ENCODE data around the gene DCAF6. TPM values are rescaled to one million over a fixed set of nuclear protein-coding genes. Genes with fewer than 3 reads are reported as not detected.
A peak's percentile ranks its signal among the peaks of the same experiment; 100 is the strongest.

DCAF6 gene
- total RNA-seq, 1 donor from 2014 or later, result 28.1 TPM

DNA sequence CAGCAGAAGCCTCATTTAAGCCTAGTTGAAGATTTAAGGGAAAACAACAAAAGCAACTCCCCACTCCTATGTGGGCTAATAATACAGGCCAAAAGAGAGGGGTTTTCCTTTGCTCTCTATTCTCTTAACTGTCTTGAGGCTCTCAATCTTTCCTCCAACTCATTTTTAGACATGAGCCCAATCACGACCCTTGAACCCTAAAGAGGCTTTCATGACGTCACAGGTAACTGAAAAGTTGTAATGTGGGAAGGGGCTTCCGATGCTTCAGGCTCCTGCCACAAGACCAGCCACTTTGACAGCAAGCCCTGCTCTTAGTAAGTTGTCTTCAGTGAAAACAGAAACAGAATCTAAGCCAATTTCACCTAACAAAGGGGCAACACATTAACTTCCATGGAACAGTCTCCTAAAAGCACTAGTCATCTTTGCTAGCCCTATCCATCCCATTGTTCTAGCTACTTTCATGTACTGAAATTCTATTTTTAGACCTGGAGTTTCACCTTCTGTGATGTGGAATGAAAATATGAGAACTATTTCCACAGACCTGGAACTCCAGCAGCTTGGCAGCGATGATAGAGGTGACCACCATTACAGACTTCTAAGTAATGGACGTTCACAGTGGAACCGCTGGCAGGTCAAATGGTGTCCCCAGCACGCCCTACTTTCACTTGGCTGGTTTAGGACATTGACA is 164.0 kb downstream of the DCAF6 start:
- peaks cover 15% of the 10 kb centered on the region for H3K36me3 Mint-ChIP-seq (ENCODE audit: unreplicated experiment)
- no peak for DNase-seq
- H3K27me3 Mint-ChIP-seq (ENCODE audit: unreplicated experiment), result peaks cover 4% of the 10 kb centered on the region
- TF ChIP-seq, protein P1, sequence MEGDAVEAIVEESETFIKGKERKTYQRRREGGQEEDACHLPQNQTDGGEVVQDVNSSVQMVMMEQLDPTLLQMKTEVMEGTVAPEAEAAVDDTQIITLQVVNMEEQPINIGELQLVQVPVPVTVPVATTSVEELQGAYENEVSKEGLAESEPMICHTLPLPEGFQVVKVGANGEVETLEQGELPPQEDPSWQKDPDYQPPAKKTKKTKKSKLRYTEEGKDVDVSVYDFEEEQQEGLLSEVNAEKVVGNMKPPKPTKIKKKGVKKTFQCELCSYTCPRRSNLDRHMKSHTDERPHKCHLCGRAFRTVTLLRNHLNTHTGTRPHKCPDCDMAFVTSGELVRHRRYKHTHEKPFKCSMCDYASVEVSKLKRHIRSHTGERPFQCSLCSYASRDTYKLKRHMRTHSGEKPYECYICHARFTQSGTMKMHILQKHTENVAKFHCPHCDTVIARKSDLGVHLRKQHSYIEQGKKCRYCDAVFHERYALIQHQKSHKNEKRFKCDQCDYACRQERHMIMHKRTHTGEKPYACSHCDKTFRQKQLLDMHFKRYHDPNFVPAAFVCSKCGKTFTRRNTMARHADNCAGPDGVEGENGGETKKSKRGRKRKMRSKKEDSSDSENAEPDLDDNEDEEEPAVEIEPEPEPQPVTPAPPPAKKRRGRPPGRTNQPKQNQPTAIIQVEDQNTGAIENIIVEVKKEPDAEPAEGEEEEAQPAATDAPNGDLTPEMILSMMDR (IDR thresholded peaks at IDR 0.05; ENCODE audit: partially characterized antibody, unreplicated experiment), result no peak
- peaks cover 5% of the 10 kb centered on the region for H3K9me3 Mint-ChIP-seq (ENCODE audit: unreplicated experiment)
- no peak overlapping the region for H3K4me3 Mint-ChIP-seq (ENCODE audit: unreplicated experiment)
- H3K27ac Mint-ChIP-seq (ENCODE audit: unreplicated experiment), result no peak overlapping the region
- H3K4me1 Mint-ChIP-seq (ENCODE audit: low read depth, unreplicated experiment), result peaks cover 2% of the 10 kb centered on the region

DNA sequence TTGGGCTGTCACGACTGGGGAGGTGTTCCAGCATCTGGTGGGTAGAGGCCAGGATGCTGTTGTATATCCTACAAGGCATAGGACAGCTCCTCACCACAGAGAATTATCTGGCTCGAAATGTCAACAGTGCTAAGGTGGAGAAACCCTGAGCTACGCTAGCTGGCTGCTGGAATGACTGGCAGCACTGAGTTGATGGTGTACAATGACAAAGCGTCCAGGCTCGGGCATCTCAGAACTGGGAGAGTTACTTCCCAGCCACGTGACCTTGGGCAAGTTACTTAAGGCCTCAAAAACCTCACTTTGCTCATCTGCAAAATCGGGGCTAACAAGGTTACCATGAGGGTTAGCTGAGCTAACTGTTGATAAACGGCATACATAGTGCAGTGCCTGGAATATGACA is 164.9 kb downstream of the DCAF6 start:
- Mint-ChIP-seq H3K27ac (ENCODE audit: unreplicated experiment) (no peak overlapping the region), H3K9me3 (ENCODE audit: unreplicated experiment) (peaks cover 6% of the 10 kb centered on the region), H3K4me3 (ENCODE audit: unreplicated experiment) (no peak overlapping the region), H3K27me3 (ENCODE audit: unreplicated experiment) (peaks cover 4% of the 10 kb centered on the region), H3K36me3 (ENCODE audit: unreplicated experiment) (peaks cover 13% of the 10 kb centered on the region), H3K4me1 (ENCODE audit: low read depth, unreplicated experiment) (peaks cover 2% of the 10 kb centered on the region)
- TF ChIP-seq, protein P1 (IDR thresholded peaks at IDR 0.05; ENCODE audit: partially characterized antibody, unreplicated experiment), result no peak
- no peak for DNase-seq

DNA sequence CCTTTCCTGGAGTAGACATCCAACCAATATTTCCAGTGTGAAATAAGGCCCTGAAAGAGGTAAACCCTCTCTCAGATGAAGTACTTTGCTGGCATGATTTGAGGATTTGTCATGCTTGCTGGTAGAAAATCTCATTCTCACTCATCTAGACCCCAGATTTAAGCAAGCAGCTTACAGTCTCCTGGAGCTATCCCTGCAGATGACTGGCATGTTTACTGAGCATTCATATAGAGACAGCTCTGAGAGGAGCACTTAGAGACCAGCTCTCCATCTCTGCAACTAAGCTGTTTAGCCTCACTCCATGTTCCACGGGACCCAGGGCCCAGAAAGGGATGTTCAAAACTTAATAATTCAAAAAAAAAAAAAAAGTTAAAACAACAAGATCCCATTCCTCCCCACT is 166.0 kb downstream of the DCAF6 start:
- H3K4me3 Mint-ChIP-seq (ENCODE audit: unreplicated experiment), result no peak overlapping the region
- H3K27me3 Mint-ChIP-seq (ENCODE audit: unreplicated experiment), result peaks cover 4% of the 10 kb centered on the region
- H3K36me3 Mint-ChIP-seq (ENCODE audit: unreplicated experiment), result peaks cover 9% of the 10 kb centered on the region
- no peak overlapping the region for H3K27ac Mint-ChIP-seq (ENCODE audit: unreplicated experiment)
- DNase-seq, result no peak
- peaks cover 4% of the 10 kb centered on the region for H3K4me1 Mint-ChIP-seq (ENCODE audit: low read depth, unreplicated experiment)
- TF ChIP-seq, protein P1 (IDR thresholded peaks at IDR 0.05; ENCODE audit: partially characterized antibody, unreplicated experiment), result no peak
- H3K9me3 Mint-ChIP-seq (ENCODE audit: unreplicated experiment), result peaks cover 6% of the 10 kb centered on the region

DNA sequence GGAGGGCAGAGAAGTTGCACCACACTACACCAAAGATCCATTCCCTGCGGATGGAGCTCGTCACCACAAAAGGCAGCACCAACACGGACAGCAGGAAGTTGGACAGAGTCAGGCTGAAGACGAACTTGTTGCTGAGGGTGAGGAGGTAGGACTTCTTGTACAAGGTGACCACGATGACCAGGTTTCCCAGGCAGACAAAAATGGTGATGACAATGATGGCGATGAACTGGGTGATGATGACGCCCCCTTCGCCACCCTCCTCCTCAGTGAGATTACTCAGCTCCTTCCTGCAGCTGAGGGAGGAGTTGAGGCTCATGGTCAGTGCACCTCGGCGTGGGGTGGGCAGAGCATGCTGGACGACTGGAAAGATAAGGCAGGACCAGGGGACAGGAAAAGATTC is 168.1 kb downstream of the DCAF6 start:
- Mint-ChIP-seq H3K4me3 (ENCODE audit: unreplicated experiment) (no peak overlapping the region), H3K9me3 (ENCODE audit: unreplicated experiment) (peaks cover 1% of the 10 kb centered on the region), H3K27ac (ENCODE audit: unreplicated experiment) (no peak overlapping the region), H3K4me1 (ENCODE audit: low read depth, unreplicated experiment) (peaks cover 4% of the 10 kb centered on the region), H3K27me3 (ENCODE audit: unreplicated experiment) (peaks cover 4% of the 10 kb centered on the region), H3K36me3 (ENCODE audit: unreplicated experiment) (peaks cover 5% of the 10 kb centered on the region)
- TF ChIP-seq, protein P1 (IDR thresholded peaks at IDR 0.05; ENCODE audit: partially characterized antibody, unreplicated experiment), result no peak
- DNase-seq, result no peak

DNA sequence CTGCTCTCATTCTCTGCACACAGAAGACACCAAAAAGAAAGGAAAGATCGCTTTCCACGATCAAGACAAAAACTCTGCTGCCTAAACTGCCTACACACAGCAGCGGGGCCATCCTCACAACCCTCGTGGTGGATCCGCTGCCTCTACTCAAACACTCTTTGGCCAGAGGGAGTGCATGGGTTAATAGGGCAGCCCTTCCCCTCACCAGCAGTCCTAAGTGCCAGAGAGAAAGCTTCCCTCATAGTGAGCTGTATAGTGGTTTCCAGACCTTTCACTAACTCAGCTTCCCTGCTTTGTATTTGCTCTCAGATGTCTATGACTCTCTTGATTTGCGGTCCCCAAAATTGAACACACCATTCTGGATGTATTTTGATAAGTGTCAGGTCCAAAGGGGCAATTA is 169.4 kb downstream of the DCAF6 start:
- peaks cover 4% of the 10 kb centered on the region for H3K27me3 Mint-ChIP-seq (ENCODE audit: unreplicated experiment)
- peak overlapping the region; percentile 36 for H3K27ac Mint-ChIP-seq (ENCODE audit: unreplicated experiment)
- H3K9me3 Mint-ChIP-seq (ENCODE audit: unreplicated experiment), result peaks cover 1% of the 10 kb centered on the region
- H3K4me1 Mint-ChIP-seq (ENCODE audit: low read depth, unreplicated experiment), result peaks cover 4% of the 10 kb centered on the region
- TF ChIP-seq, protein P1 (IDR thresholded peaks at IDR 0.05; ENCODE audit: partially characterized antibody, unreplicated experiment), result no peak
- DNase-seq, result no peak
- peaks cover 5% of the 10 kb centered on the region for H3K36me3 Mint-ChIP-seq (ENCODE audit: unreplicated experiment)
- no peak overlapping the region for H3K4me3 Mint-ChIP-seq (ENCODE audit: unreplicated experiment)
